Measurements from ENCODE around the gene TRIM24. TPM values are rescaled to one million over a fixed set of nuclear protein-coding genes. Genes with fewer than 3 reads are reported as not detected.

Gene TRIM24
- total and polyA plus RNA-seq, 3 donors from 2014 or later: 38.7 to 63.2 (median 55.9) TPM

DNA sequence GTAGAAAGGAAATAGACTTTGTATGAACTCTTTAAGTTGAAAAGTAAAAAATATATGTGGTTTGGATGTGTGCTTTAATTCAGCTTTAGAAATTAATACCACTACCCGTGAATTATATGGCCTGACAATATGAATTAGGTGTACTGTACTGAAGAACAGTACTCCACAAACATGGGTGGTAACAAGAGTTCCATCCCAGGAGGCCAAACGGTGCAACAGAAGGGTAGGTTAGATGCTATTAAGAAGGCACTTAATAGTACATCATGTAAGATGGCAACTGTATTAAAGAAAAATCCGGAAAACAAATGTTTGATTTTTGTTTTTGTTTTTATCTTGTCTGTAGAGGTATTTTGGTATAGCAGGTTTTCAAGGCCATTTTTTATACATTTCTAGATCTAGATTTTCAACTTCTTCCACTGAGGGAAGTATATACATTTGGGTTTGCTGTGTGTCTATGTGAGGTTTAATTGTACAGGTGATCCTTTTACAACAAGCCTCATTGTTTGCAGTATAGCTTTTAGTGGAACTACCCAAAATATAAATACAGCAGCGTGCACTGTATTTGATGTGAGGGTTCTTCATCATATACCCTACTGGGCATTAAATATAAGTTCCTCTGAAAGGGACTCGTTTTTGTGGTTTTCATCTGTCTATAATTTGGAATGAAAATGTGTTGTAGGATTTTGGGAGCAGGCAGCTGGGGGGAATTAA lies 125.4 kb downstream of the TRIM24 start:
- intact Hi-C loops (cut with DNase I; ENCODE audit: low total_unique reads): no loop called here
- H3K36me3 ChIP-seq (ENCODE audit: low read depth, missing control alignments): no peaks in the 10 kb centered on the region
- TF ChIP-seq POLR2A (IDR thresholded peaks at IDR 0.05): no peak
- TF ChIP-seq, protein P1, sequence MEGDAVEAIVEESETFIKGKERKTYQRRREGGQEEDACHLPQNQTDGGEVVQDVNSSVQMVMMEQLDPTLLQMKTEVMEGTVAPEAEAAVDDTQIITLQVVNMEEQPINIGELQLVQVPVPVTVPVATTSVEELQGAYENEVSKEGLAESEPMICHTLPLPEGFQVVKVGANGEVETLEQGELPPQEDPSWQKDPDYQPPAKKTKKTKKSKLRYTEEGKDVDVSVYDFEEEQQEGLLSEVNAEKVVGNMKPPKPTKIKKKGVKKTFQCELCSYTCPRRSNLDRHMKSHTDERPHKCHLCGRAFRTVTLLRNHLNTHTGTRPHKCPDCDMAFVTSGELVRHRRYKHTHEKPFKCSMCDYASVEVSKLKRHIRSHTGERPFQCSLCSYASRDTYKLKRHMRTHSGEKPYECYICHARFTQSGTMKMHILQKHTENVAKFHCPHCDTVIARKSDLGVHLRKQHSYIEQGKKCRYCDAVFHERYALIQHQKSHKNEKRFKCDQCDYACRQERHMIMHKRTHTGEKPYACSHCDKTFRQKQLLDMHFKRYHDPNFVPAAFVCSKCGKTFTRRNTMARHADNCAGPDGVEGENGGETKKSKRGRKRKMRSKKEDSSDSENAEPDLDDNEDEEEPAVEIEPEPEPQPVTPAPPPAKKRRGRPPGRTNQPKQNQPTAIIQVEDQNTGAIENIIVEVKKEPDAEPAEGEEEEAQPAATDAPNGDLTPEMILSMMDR (IDR thresholded peaks at IDR 0.05): no peak
- H3K4me1 ChIP-seq: no peaks in the 10 kb centered on the region
- DNase-seq: no peak
- H3K27ac ChIP-seq: no peak overlapping the region
- 78 to 88% methylated on average over 5 of the region's 5 CpGs for WGBS, 2 donors
- no peaks in the 10 kb centered on the region for H3K9me3 ChIP-seq
- H3K27me3 ChIP-seq: no peaks in the 10 kb centered on the region
- no peak overlapping the region for H3K4me3 ChIP-seq

- Histone ChIP-seq H3K4me3 (no peak overlapping the region), H3K27ac (no peak overlapping the region), H3K4me1 (no peaks in the 10 kb centered on the region), H3K9me3 (no peaks in the 10 kb centered on the region), H3K27me3 (no peaks in the 10 kb centered on the region), H3K36me3 (ENCODE audit: low read depth, missing control alignments) (no peaks in the 10 kb centered on the region)
- 84 to 90% methylated on average over 4 of the region's 4 CpGs for WGBS, 2 donors
- intact Hi-C loops (cut with DNase I; ENCODE audit: low total_unique reads): no loop called here
- DNase-seq: no peak
- TF ChIP-seq, protein P1 (IDR thresholded peaks at IDR 0.05): no peak
- no peak for TF ChIP-seq POLR2A (IDR thresholded peaks at IDR 0.05)
Measured at GRCh38 chr7:138587485-138587884, 127.4 kb downstream of the TRIM24 start.

GRCh38 chr7:138588986-138589385 lies 128.9 kb downstream of the TRIM24 start:
- intact Hi-C loops (cut with DNase I; ENCODE audit: low total_unique reads): no loop called here
- no peak overlapping the region for H3K4me3 ChIP-seq
- H3K4me1 ChIP-seq: no peaks in the 10 kb centered on the region
- H3K9me3 ChIP-seq: no peaks in the 10 kb centered on the region
- WGBS, 2 donors: 87 to 98% methylated on average over 2 of the region's 2 CpGs
- no peaks in the 10 kb centered on the region for H3K27me3 ChIP-seq
- DNase-seq: no peak
- TF ChIP-seq, protein P1 (IDR thresholded peaks at IDR 0.05): no peak
- no peak for TF ChIP-seq POLR2A (IDR thresholded peaks at IDR 0.05)
- no peak overlapping the region for H3K27ac ChIP-seq
- H3K36me3 ChIP-seq (ENCODE audit: low read depth, missing control alignments): no peaks in the 10 kb centered on the region

GRCh38 chr7:138590154-138590553 lies 130.1 kb downstream of the TRIM24 start:
- no peak for DNase-seq
- no peak for TF ChIP-seq POLR2A (IDR thresholded peaks at IDR 0.05)
- TF ChIP-seq, protein P1 (IDR thresholded peaks at IDR 0.05): no peak
- intact Hi-C loops (cut with DNase I; ENCODE audit: low total_unique reads): no loop called here
- Histone ChIP-seq H3K9me3 (no peaks in the 10 kb centered on the region), H3K4me3 (no peak overlapping the region), H3K27me3 (no peaks in the 10 kb centered on the region), H3K36me3 (ENCODE audit: low read depth, missing control alignments) (no peaks in the 10 kb centered on the region), H3K27ac (no peak overlapping the region), H3K4me1 (no peaks in the 10 kb centered on the region)
- 85 to 100% methylated on average over 1 of the region's 1 CpG for WGBS, 2 donors

DNA sequence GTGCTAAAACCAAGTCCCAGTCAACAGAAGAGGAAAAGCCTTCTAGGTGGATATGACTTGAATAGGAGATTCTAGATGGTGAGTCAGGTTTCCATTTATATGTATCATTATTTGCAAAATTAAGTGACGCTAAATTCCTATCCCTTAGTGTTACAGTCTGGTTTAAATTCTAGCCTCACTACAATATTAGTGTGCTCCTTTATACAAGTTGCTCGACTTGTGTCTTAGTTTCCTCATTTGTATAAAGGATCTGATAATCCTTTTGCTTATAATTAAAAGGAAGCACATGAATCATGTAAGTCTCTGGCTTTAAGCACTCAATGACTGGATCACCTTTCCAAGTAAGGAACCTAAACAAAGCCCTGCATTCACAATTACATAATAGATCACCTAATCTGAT lies 135.4 kb downstream of the TRIM24 start:
- 92% methylated on average over 2 of the region's 2 CpGs for WGBS, 2 donors

More for the DNA sequence above, 135.4 kb downstream of the TRIM24 start:
- TF ChIP-seq POLR2A (IDR thresholded peaks at IDR 0.05): no peak
- TF ChIP-seq, protein P1 (IDR thresholded peaks at IDR 0.05): no peak
- Histone ChIP-seq H3K4me1 (no peaks in the 10 kb centered on the region), H3K4me3 (no peak overlapping the region), H3K36me3 (ENCODE audit: low read depth, missing control alignments) (no peaks in the 10 kb centered on the region), H3K27me3 (no peaks in the 10 kb centered on the region), H3K9me3 (no peaks in the 10 kb centered on the region), H3K27ac (no peak overlapping the region)
- intact Hi-C loops (cut with DNase I; ENCODE audit: low total_unique reads): no loop called here
- no peak for DNase-seq

All from testis (tissue), 3 donors.